Measurements from ENCODE around the gene BABAM2.

Gene BABAM2

DNA sequence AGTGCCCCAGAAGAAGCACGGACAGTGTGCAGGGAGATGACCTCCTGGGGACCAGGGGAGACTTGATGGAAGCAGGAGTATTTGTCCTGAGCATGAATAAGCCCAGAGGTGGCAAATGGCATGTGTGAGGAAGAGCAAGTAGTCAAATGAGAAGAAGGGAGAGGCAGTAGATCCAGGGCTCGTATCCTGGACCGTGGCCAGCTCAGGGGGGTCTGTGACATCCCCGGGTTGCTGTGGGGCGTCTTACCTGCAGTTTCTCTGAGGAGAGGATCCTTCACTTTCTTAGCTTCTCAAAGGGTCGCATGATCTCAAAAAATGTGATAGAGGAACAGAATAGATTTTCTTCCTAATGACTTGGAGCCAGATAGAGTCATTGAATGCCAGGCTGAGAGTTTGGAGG lies 445.1 kb downstream of the BABAM2 start:
- TF ChIP-seq, protein P1, sequence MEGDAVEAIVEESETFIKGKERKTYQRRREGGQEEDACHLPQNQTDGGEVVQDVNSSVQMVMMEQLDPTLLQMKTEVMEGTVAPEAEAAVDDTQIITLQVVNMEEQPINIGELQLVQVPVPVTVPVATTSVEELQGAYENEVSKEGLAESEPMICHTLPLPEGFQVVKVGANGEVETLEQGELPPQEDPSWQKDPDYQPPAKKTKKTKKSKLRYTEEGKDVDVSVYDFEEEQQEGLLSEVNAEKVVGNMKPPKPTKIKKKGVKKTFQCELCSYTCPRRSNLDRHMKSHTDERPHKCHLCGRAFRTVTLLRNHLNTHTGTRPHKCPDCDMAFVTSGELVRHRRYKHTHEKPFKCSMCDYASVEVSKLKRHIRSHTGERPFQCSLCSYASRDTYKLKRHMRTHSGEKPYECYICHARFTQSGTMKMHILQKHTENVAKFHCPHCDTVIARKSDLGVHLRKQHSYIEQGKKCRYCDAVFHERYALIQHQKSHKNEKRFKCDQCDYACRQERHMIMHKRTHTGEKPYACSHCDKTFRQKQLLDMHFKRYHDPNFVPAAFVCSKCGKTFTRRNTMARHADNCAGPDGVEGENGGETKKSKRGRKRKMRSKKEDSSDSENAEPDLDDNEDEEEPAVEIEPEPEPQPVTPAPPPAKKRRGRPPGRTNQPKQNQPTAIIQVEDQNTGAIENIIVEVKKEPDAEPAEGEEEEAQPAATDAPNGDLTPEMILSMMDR (IDR thresholded peaks at IDR 0.05; ENCODE audit: extremely low read depth, missing control alignments) = no peak
- DNase-seq (ENCODE audit: low spot score) = no peak

- TF ChIP-seq, protein P1 (IDR thresholded peaks at IDR 0.05; ENCODE audit: extremely low read depth, missing control alignments) = no peak
- DNase-seq (ENCODE audit: low spot score) = no peak
These were observed 445.9 kb downstream of the BABAM2 start for GRCh38 chr2:28336264-28336980.

- TF ChIP-seq, protein P1 (IDR thresholded peaks at IDR 0.05; ENCODE audit: extremely low read depth, missing control alignments) = no peak
- no peak for DNase-seq (ENCODE audit: low spot score)
These were observed 446.6 kb downstream of the BABAM2 start for GRCh38 chr2:28336982-28337627.

- no peak for DNase-seq (ENCODE audit: low spot score)
- TF ChIP-seq, protein P1 (IDR thresholded peaks at IDR 0.05; ENCODE audit: extremely low read depth, missing control alignments) = no peak
These were observed 447.7 kb downstream of the BABAM2 start for GRCh38 chr2:28338046-28338817.

DNA sequence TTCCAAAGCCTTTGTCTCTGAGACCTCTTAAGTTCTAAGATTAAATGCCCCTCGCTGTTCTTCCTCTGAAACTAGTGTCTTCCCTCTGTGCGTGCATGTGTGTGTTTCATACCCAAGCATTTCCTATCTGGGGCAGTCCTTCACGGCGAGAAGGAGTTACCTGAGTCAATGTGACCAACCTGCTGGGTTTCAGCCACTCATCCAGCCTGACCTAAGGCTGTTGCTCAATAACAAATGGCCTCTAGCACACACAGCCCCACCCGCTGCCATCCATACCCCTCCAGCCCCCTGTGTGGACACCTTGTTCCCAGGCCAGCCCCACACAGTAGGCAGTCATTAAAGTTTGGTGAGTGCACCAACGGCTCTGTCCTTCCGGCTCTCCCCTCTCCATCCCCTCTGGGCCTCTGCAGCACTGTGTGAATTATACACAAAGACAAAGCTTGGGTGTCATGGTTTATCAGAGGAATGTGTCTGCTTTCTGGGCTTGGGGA lies 448.3 kb downstream of the BABAM2 start:
- no peak for DNase-seq (ENCODE audit: low spot score)
- TF ChIP-seq, protein P1 (IDR thresholded peaks at IDR 0.05; ENCODE audit: extremely low read depth, missing control alignments) = no peak

GRCh38 chr2:28339516-28340175 lies 449.1 kb downstream of the BABAM2 start:
- TF ChIP-seq, protein P1 (IDR thresholded peaks at IDR 0.05; ENCODE audit: extremely low read depth, missing control alignments) = no peak
- DNase-seq (ENCODE audit: low spot score) = no peak
